NCI-H2227 treated with DMSO at 0.1 percent for 48 hours (cell line): ENCODE results near the gene TMEM131L.
"Not testable (repeated sequence)": the region's sequence is repeated elsewhere in the genome, so short reads cannot be mapped to it uniquely, and the experiment has no call there.

Experiments used
- DNase-seq: peaks from one replicate; lab custom pipeline; 2025; lab: John Stamatoyannopoulos, UW

Gene TMEM131L

GRCh38 chr4:153507310-153508073 is 41.3 kb downstream of the TMEM131L start:
- DNase-seq: no peak

- not testable (repeated sequence) for DNase-seq
These were observed 43.1 kb downstream of the TMEM131L start for GRCh38 chr4:153509212-153509611.

GRCh38 chr4:153509724-153510123 is 43.6 kb downstream of the TMEM131L start:
- no peak for DNase-seq

GRCh38 chr4:153510252-153511001 is 44.3 kb downstream of the TMEM131L start:
- no peak for DNase-seq

DNA sequence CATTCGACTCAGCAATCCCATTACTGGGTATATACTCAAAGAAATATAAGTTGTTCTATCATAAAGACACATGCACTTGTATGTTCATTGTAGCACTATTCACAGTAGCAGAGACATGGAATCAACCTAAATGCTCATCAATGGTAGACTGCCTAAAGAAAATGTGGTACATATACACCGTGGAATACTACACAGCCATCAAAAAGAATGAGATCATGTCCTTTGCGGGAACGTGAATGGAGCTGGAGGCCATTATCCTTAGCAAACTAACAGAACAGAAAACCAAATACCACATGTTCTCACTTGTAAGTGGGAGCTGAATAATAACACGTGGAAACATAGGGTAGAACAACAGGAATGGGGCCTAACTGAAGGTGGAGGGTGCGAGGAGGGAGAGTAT is 44.9 kb downstream of the TMEM131L start:
- no peak for DNase-seq

DNA sequence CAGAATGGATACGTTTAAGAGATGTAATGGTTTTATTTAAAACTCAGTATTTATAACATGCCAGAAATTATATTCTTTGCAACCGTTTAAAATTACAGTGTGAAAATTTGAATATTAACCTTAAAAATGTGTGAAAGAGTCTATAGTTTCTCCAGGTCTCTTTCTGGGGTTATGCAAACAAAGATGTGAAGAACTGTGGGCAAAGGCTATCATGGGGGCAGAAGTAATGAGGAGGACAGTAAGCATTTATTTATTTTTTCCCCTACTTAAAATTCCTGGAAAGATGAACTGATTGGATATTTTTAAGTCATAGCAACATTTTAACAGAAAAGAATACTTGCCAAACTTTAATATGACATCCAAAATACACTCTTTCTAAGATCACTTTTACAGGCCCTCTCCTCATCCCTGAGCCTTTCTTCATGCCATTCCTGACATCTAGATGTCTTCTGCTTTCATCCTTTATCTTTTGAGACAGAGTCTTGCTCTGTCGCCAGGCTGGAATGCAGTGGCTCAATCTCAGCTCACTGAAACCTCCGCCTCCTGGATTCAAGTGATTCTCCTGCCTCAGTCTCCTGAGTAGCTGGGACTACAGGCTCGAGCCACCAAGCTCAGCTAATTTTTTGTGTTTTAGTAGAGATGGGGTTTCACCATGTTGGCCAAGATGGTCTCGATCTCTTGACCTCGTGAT is 46.1 kb downstream of the TMEM131L start:
- DNase-seq: no peak

DNA sequence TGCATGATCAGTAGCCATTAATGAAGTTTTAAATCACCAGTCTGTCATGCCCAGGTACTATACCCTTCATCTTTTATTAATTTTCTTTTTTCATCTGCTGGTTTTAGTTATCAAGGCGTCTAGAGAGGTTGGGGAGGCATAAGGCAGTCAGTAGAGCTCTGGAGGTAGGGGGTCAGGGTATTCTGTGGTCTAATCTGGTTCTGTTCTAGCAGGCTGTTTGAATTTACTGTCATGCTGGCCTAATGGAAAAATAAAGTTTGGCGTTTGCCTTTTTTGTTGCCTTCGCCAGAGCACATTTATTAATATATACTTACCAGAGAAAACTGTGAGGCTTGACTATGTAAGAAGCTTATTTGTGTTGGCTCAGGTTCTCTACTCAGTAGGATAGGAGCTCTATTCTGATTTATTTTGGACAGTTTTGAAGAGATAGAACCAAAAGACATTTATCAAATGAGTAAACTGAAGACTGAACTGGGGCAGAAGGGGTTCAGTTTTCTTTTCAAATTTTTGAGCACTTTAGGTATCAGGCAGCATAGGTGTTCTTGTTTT is 46.9 kb downstream of the TMEM131L start:
- DNase-seq: no peak

DNA sequence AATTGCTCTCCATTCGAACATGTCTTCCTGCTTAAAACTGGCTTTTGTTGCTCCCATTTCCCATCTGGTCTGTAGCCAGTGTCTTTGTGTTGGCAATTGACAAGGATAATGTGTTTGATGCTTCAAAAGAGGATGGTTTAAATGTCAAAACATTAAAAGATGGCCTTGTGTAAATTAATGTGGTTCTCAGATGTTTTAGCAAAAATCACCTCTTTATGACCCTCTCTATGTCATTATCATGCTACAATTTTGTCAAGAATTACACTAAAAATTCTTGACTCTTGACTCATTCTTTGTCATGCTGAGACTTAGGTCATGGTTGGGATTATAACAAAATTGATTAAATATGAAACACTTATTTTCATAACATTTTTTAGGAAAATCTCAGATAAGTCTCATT is 47.4 kb downstream of the TMEM131L start:
- DNase-seq: no peak

DNA sequence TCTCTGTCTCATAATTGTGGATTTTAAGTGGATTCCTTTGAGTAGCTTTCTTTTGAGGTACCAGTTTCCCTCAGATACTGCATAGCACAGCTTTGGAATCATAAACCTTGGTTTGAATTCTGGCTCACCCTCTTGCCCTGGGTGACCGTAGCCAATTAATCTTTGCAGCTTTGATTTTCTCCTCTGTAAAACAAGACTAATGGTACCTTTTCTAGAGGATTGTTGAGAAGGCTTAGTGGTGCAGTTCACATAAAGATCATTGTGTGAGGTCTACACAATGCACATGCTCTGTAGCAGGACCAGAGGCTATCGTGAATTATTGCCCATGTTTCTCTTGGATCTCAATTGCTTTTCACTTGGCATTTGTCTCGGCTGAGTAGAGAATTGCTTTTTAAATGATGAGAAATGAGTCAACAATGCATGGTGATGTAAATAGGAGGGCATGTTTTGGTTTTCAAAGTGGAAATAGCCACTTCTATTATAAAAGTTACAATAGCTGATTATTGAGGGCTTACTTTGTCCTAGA is 47.9 kb downstream of the TMEM131L start:
- no peak for DNase-seq

GRCh38 chr4:153514688-153515426 is 48.7 kb downstream of the TMEM131L start:
- DNase-seq: no peak

DNA sequence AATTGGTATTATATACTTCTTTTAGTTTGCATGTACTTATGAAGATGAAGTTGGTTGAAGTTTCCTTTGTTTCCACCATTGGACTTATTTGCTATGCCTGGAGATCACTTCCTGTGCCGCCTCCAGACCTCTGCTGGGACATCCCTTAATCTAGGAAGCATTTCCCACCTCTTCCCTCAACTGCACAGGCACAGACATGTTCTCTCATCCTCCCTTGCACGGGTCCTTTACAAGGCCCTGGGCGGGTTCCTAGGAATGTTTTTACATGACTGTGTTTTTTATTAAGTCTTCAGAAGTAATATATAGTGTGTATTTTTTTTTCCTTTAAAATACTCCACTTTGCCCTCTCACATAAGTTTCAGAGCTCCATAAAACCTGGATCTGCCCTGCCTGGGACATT is 51.0 kb downstream of the TMEM131L start:
- no peak for DNase-seq

DNA sequence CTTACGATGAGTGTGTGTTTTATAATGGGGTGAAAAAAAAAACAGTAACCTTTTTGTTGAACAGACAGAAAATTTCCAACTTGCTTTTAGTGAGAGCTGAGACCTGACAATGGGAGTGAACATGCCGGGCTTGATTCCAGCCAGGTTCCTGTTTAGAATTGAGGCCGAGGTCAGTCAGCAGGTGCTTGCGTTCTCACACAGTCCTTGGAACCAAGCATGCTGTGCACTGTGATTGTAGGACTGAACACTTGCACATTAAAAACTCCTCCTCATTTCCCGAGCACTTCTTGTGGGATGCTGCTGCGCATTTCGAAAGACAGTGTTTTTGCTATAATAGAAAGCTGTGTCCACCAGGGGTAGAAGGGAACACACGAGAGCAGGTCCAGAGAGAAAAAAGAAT is 51.8 kb downstream of the TMEM131L start:
- DNase-seq: no peak

DNA sequence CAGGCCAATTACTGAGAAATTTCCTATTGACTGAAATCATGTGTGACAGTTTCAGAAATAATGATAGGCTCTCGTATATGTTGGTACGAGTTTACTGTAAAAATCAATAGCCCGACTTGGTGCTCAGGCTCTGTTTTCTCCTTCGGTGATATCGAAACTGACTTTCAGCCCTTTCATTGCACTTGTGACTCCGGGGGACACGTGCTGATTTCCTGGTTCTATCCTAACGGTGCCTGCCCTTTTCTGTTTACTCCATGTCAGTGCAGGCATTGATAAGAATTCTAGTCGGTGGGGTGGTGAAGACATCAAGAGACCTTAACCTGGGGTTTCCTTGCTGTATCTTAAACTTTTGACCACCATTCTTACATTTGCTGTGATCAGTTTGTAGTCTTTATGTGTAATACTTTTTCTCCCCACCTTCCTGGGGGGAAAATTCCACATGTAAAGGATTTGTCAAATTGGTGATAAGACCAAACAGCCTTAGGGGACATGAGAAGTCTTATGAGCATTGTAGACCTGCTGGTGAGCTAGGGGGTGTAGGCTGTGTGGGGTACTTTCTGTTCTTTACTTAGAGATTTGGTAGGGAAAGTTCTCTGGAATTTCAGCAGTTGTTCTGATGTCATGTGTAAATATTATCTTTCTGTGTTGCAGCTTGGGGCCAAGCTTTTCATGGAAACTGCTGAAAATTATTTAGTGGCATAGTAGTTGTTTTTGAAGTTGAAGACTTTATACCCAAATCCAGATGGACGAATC is 52.7 kb downstream of the TMEM131L start:
- DNase-seq: no peak

DNA sequence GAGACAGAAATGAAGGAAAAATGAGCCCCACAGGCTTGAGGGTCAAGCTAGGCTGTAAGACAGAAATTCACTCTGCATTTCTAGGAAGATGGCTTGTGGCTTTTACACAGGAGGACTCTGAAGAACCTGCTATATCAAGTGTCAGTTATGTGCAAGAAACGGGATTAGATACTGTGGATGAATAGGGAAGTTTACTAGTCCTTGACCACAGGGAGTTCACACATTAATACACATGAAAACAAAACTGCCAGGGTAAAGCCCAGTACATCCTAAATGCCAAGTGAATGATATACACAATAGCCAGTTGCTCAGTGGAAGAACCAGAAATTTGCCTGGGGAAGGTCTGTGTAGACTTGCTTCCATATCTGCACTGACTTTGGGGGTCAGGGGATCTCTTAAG is 53.5 kb downstream of the TMEM131L start:
- no peak for DNase-seq

DNA sequence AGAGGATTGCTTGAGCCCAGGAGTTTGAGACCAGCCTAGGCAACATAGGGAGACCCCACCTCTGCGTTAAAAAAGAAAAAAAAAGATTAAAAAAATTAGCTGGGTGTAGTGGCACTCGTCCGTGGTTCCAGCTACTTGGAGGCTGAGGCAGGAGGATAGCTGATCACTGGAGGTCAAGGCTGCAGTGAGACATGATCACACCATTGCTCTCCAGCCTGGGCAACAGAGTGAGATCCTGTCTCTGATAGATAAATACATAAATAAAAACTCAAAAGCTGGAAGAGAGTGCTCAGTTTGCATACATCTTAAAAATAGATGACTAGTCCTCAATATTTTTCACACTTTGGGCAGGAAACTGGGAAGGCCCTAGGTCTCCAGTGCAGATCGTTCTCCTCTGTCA is 54.1 kb downstream of the TMEM131L start:
- DNase-seq: no peak

DNA sequence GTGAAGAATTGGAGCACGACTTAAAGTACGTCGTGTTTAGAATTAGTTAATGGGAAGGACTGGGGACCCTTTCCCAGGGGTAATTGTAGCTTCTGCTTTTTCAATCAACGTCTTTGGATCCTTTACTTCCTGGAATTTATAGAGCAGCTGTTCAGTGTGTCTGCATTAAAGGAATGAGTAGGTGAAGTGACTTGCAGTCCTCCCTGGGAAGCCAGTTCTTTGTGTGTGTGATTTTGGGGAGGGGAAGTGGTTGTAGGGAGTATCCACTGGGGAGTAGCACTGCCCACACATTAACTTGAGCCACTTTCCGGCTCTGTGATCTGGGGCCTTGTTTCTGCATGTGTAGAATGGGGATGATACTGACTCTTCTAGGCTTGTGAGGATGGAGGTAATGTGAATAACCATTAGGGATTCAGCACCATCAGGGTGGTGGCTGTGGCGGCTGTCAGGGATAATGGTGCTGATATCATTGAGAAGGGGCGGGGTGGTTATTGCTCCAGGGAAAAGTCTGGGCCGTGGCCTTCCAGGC is 54.7 kb downstream of the TMEM131L start:
- no peak for DNase-seq

DNA sequence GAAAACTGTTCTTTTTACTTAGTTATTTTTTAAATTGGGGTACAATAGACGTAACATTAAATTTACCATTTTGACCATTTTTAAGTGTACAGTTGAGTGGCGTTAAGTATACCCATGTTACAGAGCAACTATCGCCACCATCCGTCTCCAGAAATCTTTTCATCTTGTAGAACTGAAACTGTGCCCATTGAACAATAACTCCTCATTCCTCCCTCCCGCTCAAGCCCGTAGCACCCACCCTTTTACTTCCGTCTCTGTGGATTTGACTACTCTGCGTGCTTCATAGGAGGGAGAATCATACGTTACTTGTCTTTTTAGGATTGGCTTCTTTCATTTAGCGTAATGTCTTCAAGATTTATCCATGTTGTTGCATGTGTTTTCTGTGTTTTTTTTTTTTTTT is 55.3 kb downstream of the TMEM131L start:
- no peak for DNase-seq

DNA sequence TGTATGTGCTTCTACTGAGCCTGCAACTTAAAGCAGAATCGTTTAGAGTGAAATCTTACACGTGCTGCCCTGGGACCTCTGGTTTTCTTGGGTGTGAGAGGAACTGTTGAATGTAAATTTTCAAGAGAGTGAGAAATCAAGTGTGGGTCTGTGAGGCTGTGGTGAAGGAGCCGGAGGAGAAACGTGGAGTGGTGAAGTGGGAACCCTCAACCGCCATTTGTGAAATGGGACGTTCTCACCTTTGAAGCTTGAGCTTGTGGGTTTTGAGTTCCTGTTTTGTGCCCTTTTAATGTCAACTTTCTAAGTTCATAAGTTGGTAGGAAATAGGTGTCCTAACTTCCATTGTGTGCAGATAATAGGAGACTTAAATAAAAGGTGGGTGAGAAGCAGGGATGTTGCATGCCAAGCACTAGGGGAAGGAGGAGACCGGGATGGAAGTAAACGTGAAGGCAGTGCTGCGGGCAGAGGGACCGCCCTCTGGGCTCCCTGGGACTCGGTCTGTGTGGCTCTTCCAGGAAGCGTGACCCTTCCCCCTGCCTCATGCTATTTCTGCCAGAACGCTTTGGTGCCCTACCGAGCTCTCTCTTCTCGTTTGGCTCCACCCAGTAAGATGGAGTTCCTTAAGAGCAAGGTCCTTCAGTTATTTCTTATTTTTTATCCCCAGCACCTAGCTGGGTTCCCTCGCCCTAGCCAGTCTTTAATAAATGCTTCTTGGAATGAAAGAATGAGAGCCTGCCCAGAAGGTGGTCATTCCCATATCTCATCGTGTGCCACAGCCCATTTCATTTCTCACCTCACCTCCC is 56.0 kb downstream of the TMEM131L start:
- DNase-seq: no peak

DNA sequence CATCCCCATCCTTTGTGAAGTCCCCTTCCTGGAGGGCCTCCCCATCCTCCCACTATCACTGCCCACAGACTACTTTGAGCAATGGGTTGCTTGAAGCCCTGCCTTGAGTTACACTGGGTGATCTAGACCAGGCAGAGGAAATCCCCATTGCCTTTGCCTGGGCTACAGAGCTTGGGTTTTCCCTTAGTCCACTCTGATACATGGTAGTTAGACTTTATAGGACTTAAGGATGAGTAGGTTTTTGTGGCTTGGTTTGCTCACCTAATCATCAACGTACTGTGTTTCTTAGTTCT is 56.6 kb downstream of the TMEM131L start:
- DNase-seq: no peak

DNA sequence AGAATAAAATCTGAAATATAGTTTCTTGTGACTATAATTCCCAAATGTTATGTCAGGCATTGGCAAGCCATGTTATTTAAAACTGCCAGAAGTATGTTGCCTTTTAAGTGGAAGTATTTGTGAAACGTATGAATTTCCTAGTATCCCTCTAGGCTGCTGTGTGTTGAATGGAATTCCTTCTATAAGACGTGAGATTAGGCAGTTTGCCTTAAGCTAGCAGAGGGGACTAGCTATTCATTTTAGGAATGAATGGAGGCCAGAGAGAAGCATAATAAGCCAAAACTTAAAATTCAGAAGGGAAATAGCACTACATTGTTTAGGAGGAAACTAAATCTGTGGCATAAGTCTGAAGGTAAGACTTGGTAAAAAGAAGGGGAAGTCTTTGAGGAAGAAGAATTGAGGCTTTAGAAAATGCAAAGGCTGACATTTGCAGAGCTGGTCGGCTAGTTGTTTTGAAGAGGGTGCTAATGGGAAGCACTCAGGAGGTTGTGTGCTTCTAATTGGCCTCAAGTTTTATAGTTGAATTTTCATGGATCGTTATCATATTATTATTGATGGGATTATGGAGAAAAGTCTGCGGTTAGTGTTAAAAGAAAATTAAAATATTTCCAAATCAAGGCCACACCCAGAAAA is 57.1 kb downstream of the TMEM131L start:
- no peak for DNase-seq
